AG09319 (cell line): Measurements from ENCODE around the gene TFPI.

Source experiments
- DNase-seq: peaks from one replicate; pipeline ENCODE4 v3.0.0-alpha.2; 2010; ENCODE audit warnings: low read depth; ENCODE audit errors: extremely low read depth
- CTCF ChIP-seq: IDR thresholded peaks from 2 replicates; pipeline ENCODE4 v1.5.1; 2011; ENCODE audit warnings: low read depth, mild to moderate bottlenecking, inconsistent platforms, low read length, moderate library complexity

Gene TFPI

DNA sequence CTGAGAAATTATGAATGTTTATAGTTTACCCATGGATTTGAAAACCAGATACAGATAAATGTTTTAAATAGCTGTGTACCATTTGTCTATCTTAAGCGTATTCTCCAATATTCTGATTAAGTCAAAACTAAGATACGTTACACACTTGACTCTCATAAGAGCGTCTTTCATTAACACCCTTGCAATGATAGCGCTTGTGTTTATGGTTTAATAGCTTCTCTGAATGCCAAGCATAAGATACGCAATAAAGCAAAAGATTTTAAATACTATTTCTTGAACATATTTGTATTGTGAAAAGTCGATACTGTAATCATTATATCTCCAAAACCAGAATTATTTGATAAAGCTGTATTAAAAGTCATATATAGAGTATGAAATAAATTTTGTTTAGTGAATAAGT, 109.2 kb downstream of the TFPI start:
- TF ChIP-seq CTCF = no peak

DNA sequence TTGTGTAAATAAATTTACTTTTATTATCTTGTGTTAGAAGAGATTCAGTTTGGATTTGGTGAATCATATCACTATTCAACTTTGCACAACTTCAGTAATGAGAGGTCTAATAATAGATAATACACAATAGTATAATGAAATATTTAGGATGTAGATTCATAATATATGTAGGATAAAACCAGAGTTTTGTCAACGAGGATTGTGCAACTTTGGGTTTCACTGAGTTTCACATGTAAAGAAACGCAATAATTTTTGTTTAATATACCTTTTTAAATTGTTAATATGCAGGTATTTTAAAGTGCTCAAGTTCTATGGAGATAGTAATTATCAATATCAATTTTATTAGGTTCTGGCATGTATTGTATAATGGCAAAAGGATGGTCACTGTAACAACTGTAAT, 111.5 kb downstream of the TFPI start:
- TF ChIP-seq CTCF = no peak
- no peak for DNase-seq

More for the DNA sequence above, 109.2 kb downstream of the TFPI start:
- no peak for DNase-seq

DNA sequence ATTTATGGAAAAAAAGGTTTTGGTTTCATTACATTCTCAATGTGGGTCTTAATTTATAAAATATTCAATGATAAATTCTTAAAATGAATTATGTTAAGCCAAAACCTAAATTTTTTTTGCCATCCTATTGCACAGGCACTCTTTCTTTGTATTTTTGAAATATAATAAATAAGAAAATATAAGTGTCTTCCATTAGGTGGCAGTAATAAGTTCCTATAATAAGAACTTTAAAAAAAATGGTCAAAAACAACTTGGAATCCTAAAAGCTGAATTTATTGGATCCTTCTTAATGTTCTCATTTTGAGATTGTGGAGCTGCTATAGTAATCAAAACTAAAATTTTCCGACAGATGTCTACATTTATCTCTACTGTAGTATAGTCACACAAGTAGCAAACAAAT, 111.9 kb downstream of the TFPI start:
- DNase-seq = no peak
- no peak; the same call in 1 of the 2 replicates for TF ChIP-seq CTCF

- TF ChIP-seq CTCF = no peak
These were observed 114.0 kb downstream of the TFPI start for GRCh38 chr2:187440101-187440675.

DNA sequence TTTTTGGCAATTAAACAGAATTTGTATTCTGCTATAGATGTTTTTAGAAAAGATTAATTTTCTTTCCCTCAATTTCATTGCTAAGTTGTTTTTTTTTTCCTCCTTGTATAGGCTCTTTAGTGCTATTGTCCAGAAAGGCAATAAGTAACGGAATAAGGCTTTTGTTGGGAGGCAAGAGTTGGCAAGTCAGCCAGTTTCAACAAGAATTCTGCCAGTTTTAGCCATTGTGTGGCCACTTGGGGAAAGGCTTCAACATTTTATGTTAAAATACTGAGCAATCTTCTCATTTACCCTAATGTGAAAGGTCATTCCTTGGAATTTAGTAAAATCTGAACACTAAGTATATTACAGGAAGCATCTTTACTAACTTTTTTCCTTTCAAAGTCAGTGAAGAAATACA, 115.8 kb downstream of the TFPI start:
- no peak for TF ChIP-seq CTCF
- no peak for DNase-seq

More at GRCh38 chr2:187440101-187440675, 114.0 kb downstream of the TFPI start:
- DNase-seq = no peak

GRCh38 chr2:187435756-187436155, 118.5 kb downstream of the TFPI start:
- no peak for DNase-seq
- no peak for TF ChIP-seq CTCF

- DNase-seq = no peak
- TF ChIP-seq CTCF = no peak
These were observed 119.2 kb downstream of the TFPI start for GRCh38 chr2:187435078-187435477.
